GM21360 (cell line): ENCODE measurements around the gene MELTF.

Experiments
- ATAC-seq: cut with Tn5 transposase; IDR thresholded peaks from one replicate; pipeline ENCODE4 v1.9.1; 2021; ENCODE audit warnings: mild to moderate bottlenecking, moderate library complexity; ENCODE audit not compliant: unreplicated experiment

MELTF gene

GRCh38 chr3:197027151-197027895 lies 2.3 kb downstream of the MELTF start:
- ATAC-seq, result no peak

DNA sequence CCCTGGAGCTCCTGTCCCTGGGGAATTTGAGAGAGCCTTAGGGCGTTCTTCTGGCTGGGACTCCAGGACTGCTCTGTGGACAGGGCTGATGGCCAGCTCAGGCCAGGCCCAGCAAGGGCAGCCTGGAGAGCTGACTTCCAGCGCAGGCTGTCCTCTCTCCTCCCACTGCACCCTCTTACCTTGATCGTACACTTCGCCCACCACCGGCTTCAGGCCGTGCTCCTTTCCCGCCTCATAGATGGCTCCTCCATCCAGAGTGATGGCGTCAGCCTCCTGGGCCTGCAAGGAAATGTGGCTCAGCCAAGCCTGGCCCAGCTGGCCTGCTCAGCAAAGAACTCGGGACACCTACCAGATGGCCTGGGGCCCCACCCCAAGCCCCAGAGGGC lies 3.1 kb downstream of the MELTF start:
- ATAC-seq, result no peak

DNA sequence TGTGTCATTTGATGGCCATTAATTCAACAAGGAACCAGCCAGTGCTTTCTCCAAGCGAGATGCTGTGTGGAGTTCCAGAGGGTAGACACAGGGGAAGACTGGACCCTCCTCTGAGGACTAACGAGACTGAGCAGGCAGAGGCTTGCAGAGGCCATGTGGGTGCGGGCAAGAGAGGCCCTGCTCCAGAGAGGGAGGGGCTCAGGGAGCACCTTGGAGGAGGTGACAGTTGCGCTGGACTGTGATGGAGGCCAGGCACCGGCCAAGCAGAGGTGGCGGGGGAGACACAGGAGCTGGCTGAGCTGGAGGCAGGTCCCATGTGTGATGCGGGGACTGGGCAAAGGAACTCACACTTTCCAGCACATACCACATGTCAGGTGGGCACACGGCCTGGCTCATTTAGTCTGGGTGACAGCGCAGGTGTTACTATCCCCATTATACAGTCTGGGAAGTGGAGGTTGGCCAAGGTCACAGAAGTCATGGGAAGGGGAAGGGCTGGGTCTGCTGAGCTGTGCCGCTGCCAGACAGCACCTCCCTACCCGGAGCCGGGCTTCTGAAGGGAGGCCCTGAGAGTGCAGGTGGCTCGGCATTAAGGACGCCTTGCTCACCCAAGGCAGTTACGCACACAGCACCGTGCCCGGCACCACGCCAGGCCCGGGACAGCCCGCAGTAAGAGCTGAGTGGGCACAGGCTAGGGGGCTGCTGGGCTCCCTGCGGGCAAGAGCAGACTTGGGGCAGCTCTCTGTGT lies 3.7 kb downstream of the MELTF start:
- ATAC-seq, result no peak

DNA sequence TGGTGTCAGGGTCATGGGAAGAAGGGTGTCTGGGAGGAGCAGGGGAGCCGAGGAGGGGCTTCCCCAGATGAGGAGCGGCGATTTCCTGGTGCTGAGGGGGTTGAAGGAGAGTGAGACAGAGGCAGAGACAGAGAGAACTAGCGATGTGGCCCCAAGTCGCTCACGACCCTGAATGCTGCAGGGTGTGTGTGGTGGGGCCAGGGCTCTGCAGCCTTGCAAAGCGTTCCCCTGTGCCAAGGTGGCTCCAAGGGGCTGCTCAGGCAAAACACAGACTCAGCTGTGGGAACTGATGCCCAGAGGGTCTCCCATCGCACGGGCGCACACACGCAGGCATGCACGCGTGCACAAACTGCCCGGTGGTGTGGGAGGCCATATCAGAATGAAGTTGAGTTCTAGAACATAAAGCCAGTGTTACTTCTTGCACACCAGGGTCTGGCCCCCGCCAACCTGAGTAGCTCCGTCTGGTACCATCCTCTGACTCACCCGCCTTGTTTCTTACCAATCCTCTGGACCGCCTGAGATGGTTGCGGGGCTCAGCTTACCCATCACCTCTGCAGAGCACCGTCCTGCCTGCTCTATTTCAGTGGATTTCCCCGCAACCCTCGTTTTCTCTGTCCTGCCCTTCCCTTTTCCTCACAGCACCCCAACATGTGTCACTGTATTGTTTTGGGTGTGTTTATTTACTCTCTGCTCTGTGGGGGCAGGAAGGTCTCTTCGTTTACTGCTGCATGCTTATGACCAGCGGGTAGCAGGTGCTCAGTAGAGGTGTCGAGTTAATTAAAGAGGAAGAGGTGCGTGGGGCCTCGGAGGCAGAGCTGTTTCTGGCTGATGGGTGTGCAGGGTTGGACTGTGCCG lies 4.5 kb downstream of the MELTF start:
- ATAC-seq, result no peak

DNA sequence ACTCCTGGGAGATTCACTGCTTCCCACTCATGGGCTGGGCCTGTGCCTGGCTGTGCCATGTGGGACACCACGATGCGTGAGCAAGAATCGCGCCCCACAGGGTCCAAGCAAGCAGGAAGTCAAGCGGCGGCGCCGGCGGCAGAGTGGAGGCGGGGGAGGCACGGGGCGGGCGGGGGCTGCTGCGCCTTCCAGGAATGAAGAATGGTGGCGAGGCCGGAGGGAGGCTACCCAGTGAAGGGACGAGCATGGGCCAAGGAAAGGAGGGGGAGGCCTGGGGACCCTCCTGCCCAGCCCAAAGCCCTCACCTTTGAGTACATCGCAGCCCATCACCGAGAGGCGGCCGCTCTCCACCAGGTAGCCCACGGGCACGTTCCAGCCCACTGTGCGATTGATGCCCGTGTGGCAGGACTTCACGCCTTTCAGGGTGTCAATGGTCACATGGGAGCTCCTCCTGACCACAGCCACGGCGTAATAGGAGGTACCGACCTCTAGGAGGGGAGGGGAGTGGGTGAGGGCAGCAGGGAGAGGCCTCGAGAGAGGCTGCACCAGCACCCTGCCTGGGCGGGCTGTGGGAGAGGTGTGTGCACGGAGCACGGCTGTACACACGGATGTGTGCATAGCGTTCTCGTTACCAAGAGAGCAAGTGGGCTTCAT lies 5.5 kb downstream of the MELTF start:
- no peak for ATAC-seq

DNA sequence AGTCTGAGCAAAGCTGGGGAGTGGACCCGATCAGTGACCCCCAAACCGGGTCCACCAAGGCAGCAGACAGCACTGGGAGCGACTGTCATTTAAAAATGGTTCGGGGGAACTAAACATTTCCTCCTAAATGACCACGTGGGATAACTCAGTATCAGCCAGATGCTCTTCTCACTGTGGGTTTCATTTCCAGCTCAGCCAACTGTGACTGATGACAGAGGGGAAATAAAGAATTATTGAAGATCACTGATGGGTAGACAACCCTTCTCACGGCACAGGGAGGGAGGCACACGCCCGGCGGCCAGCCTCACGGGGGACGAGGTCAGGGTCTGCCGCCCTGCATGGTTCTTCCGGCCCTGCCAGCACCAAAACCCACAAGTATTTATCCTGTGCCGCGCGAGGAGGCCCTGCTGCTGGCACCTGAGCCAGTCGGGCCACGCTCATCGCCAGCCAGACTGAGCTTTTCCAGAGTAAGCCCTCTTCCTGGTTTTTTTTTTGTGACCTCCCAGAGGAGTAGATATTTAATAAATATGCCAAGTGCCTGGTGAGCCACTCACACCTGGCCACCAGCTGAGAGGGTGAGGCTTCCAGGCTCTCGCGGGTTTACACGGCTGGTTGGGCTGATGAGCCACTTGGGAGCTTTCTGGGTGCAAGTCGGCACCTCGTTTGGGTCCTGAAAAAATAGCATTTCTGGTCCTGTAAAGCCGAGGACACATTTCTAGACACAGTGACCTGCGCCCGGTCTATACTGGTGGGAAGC lies 6.2 kb downstream of the MELTF start:
- no peak for ATAC-seq

GRCh38 chr3:197022405-197023231 lies 7.0 kb downstream of the MELTF start:
- no peak for ATAC-seq

- no peak for ATAC-seq
Observed at GRCh38 chr3:197021729-197022404, 7.8 kb downstream of the MELTF start.

- no peak for ATAC-seq
Observed at GRCh38 chr3:197021231-197021630, 8.4 kb downstream of the MELTF start.

DNA sequence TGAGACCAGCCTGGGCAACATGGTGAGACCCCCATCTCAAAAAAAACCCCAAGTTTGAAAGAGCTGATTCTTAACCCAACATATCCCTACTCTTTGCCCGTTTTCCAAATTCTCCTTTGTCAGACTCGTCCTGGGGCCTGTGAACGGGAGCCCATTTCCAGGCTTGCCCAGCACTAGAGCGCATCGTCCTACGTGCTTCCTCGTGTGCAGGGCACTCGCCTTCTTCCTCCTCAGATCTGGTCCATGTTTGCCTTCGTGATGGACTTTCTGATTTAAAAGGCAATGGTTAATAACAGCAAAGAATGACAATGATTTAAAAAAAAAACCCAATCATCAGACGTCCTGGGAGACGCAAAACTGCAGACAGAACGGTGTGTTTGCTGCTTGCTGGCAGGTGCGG lies 10.1 kb downstream of the MELTF start:
- no peak for ATAC-seq

- ATAC-seq, result no peak
Observed at GRCh38 chr3:197019021-197019420, 10.6 kb downstream of the MELTF start.

DNA sequence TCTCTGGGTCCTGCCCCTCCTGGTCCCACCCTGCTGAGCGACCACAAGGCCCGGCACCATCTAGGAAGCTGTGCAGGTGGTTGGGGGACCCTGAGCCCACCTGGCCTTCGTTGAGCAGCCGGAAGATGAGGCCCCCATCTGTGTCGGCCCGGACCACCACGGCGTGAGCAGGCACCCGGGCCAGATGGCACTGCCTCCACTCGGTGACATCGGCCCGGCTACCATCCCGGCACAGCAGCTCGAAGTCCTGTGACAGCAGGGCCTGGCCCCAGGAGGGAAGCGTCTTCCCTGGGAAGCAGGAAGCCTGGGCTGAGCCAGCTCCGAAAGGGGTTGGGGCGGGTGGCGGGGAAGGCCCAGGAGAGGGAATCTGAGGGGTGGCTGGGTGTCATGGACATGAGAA lies 12.6 kb downstream of the MELTF start:
- ATAC-seq, result no peak

GRCh38 chr3:197015790-197016736 lies 13.6 kb downstream of the MELTF start:
- ATAC-seq, result no peak

DNA sequence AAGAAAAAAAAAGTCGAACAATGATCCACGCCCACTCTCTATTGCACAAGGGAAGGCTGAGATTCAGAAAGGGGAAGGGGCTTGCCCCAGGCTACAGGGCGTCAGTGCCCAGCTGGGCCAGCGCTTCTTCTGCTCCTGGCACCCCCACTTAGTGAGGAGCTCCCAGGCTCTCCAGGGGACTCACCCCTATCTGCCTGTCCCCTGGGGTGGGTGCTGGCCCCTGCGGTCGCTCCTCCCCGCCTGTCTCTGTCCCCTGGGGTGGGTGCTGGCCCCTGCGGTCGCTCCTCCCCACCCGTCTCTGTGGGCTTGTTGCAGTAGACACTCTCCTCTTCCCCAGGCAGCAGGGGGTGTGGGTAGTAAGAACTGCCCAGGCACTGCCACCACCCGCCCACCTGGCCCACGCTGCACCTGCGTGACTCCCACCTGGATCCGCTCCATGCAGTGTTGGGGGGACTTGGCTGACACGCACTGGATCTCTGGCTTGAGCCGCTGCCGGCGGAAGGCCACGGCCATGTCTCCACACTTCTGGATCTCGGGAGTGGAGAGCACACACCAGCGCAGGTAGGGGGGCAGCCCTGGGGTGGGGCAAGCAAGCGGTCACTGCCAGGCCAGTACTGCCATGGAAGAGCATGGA lies 14.6 kb downstream of the MELTF start:
- ATAC-seq, result no peak

GRCh38 chr3:197014024-197014423 lies 15.6 kb downstream of the MELTF start:
- no peak for ATAC-seq

GRCh38 chr3:197012540-197012883 lies 17.1 kb downstream of the MELTF start:
- no peak for ATAC-seq

DNA sequence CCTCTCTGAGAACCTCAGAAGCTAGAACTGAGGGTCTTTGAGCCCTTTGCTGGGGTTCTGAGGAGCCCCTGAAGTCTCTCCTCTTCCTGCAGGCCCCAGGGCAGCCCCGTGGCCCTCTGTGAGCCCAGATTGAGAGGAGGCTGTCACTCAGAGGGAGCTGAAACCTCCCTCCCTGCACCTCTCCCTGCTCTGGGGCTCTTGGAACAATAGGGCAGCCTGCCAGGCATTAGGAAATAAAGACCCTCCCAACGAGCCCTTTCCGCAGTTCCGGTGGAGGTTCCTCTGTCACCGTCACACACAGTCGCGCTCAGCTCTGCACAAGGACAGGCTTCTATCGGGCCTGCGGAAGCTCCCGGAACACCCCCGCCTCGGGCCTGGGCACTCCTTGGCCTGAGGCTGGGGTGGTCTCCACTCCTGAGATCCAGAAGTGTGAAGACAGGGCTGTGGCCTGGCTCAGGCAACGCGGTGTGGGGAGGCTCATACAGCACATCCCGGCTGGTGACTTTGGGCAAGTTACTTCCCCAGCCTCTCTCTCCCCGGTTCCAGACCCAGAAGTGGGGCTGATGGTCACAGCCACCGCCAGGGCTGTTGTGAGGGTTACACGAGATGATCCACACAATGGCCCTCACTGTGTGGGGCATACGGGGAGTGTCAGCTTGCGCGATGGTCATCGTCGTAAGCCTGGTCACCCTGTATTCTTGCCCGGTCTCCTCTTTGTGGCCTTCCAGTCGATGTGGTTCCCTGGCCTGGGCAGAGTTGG lies 17.7 kb downstream of the MELTF start:
- no peak for ATAC-seq
